Measurements from ENCODE around the gene KLHL17.
A peak's percentile ranks its signal among the peaks of the same experiment; 100 is the strongest.

Gene KLHL17

GRCh38 chr1:960363-961131, at the start of gene KLHL17:
Gene KLHL17 (plus strand): TSS chr1:960584. CDS start chr1:960694, 110 bp downstream.
- H3K4me1 Mint-ChIP-seq (ENCODE audit: low read depth), result peaks cover 28% of the 10 kb centered on the region

GRCh38 chr1:910881-911721, 49.3 kb upstream of the KLHL17 start:
- Mint-ChIP-seq H3K36me3 (ENCODE audit: low read depth) (no peaks in the 10 kb centered on the region), H3K27me3 (peaks cover 69% of the 10 kb centered on the region), H3K4me1 (ENCODE audit: low read depth) (no peaks in the 10 kb centered on the region), H3K27ac (no peak overlapping the region), H3K9me3 (no peaks in the 10 kb centered on the region), H3K4me3 (no peak overlapping the region)
- DNase-seq, result peak; percentile 41

More at GRCh38 chr1:960363-961131, at the start of gene KLHL17:
- peaks cover 56% of the 10 kb centered on the region for H3K36me3 Mint-ChIP-seq (ENCODE audit: low read depth)
- DNase-seq, result peak; percentile 89
- H3K4me3 Mint-ChIP-seq, result peak within 1 kb of the TSS; percentile 95
- no peaks in the 10 kb centered on the region for H3K9me3 Mint-ChIP-seq
- H3K27me3 Mint-ChIP-seq, result no peaks in the 10 kb centered on the region
- peak within 1 kb of the TSS; percentile 47 for H3K27ac Mint-ChIP-seq

DNA sequence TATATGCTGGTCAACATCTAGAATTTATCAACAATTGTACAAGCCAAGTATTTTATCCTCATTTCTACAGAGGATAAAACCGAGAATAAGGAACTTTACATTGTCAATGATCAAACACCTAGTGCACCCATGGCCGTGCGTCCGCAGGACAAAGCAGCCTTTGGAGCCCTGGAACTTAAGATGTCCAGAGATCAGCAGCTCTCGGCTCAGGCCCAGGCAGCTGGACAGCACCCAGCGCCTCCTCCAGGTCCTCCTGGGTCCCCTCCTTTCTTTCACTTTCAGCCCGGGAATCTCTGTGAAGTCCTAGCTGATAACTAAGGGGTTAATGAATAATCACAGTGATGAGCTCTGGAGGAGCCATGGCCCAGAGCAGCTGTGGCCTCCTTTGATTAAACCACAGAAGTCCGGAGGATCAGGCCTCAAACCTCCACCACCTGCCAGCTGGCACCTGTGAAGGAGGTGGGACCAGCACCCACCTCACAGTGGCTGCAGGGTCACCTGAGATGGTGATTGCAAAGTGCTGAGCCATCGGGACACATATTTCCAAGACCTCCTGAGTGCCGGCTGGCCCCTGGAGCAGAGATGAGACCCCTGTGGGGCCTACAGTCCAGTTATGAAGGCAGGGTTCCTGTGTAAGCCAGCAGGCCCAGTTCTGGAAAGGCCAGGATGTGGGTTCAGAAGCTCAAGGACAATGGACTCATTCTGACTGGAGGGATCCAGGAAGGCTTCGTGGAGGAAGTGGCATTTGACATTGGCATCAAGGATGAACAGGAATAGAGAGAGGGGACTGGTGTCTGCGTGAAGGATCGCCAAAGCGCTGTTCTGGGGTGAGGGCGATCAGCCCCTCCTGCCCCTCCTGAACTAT, 48.3 kb upstream of the KLHL17 start:
- H3K4me1 Mint-ChIP-seq (ENCODE audit: low read depth), result no peaks in the 10 kb centered on the region
- no peak overlapping the region for H3K27ac Mint-ChIP-seq
- DNase-seq, result peak; percentile 28
- no peaks in the 10 kb centered on the region for H3K9me3 Mint-ChIP-seq
- H3K36me3 Mint-ChIP-seq (ENCODE audit: low read depth), result no peaks in the 10 kb centered on the region
- H3K27me3 Mint-ChIP-seq, result peaks cover 58% of the 10 kb centered on the region
- H3K4me3 Mint-ChIP-seq, result no peak overlapping the region

GRCh38 chr1:912740-913301, 47.6 kb upstream of the KLHL17 start:
- H3K4me1 Mint-ChIP-seq (ENCODE audit: low read depth), result no peaks in the 10 kb centered on the region
- DNase-seq, result peak; percentile 31
- no peak overlapping the region for H3K27ac Mint-ChIP-seq
- no peak overlapping the region for H3K4me3 Mint-ChIP-seq
- H3K9me3 Mint-ChIP-seq, result no peaks in the 10 kb centered on the region
- peaks cover 58% of the 10 kb centered on the region for H3K27me3 Mint-ChIP-seq
- no peaks in the 10 kb centered on the region for H3K36me3 Mint-ChIP-seq (ENCODE audit: low read depth)

- peaks cover 59% of the 10 kb centered on the region for H3K27me3 Mint-ChIP-seq
- no peak overlapping the region for H3K27ac Mint-ChIP-seq
- H3K36me3 Mint-ChIP-seq (ENCODE audit: low read depth), result no peaks in the 10 kb centered on the region
- H3K9me3 Mint-ChIP-seq, result no peaks in the 10 kb centered on the region
- H3K4me1 Mint-ChIP-seq (ENCODE audit: low read depth), result no peaks in the 10 kb centered on the region
- H3K4me3 Mint-ChIP-seq, result no peak overlapping the region
- DNase-seq, result peak; percentile 29
These were observed 46.8 kb upstream of the KLHL17 start for GRCh38 chr1:913491-914130.

- Mint-ChIP-seq H3K36me3 (ENCODE audit: low read depth) (no peaks in the 10 kb centered on the region), H3K27ac (no peak overlapping the region), H3K4me3 (no peak overlapping the region), H3K4me1 (ENCODE audit: low read depth) (no peaks in the 10 kb centered on the region), H3K27me3 (peaks cover 66% of the 10 kb centered on the region), H3K9me3 (no peaks in the 10 kb centered on the region)
- DNase-seq, result peak; percentile 20
These were observed 46.1 kb upstream of the KLHL17 start for GRCh38 chr1:914131-914890.

GRCh38 chr1:914891-915280, 45.5 kb upstream of the KLHL17 start:
- Mint-ChIP-seq H3K27me3 (peaks cover 70% of the 10 kb centered on the region), H3K4me1 (ENCODE audit: low read depth) (no peaks in the 10 kb centered on the region), H3K4me3 (no peak overlapping the region), H3K27ac (no peak overlapping the region), H3K9me3 (no peaks in the 10 kb centered on the region), H3K36me3 (ENCODE audit: low read depth) (no peaks in the 10 kb centered on the region)
- no peak for DNase-seq

DNA sequence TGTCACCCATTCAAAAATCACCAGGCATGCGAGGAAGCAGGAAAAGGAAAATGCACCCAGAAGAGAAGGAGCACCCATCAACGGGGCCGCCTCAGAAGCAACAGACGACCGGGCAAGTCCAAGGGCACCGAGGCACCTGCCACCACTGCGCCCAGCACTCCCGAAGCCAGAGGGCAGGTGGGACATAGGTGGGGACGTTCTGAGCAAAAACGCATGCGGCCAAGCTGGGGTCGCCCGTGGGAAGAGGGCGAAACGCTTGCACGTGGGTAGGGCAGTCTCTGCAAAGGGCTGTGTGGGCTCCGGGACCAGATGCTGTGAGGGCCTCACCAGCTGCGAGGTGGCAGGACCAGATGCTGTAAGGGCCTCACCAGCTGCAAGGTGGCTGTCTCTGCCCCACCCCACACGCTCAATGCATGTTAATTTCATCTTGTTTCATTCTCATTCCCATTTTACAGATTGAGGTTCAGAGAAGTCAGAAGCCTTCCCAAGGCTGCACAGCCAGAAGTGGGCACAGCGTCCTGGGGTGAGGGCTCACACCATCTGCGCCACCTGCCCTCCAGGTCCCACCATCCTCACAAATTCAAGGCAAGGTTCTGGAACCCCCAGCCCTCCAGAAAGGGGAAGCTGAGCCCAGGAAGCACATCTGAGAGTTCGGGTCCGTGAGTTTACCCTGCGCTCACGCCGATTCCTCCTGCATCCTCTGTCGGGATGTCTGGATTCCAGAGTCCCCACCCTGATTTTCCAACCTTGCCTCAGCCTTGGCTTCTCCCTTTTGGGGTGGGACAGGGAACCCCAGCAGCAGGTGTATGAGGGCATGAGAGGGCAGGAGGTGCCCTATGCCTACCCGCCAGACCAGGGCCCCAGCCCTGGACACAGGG, 44.9 kb upstream of the KLHL17 start:
- no peak overlapping the region for H3K27ac Mint-ChIP-seq
- peaks cover 2% of the 10 kb centered on the region for H3K4me1 Mint-ChIP-seq (ENCODE audit: low read depth)
- no peaks in the 10 kb centered on the region for H3K36me3 Mint-ChIP-seq (ENCODE audit: low read depth)
- no peak overlapping the region for H3K4me3 Mint-ChIP-seq
- no peak for DNase-seq
- peaks cover 74% of the 10 kb centered on the region for H3K27me3 Mint-ChIP-seq
- no peaks in the 10 kb centered on the region for H3K9me3 Mint-ChIP-seq

DNA sequence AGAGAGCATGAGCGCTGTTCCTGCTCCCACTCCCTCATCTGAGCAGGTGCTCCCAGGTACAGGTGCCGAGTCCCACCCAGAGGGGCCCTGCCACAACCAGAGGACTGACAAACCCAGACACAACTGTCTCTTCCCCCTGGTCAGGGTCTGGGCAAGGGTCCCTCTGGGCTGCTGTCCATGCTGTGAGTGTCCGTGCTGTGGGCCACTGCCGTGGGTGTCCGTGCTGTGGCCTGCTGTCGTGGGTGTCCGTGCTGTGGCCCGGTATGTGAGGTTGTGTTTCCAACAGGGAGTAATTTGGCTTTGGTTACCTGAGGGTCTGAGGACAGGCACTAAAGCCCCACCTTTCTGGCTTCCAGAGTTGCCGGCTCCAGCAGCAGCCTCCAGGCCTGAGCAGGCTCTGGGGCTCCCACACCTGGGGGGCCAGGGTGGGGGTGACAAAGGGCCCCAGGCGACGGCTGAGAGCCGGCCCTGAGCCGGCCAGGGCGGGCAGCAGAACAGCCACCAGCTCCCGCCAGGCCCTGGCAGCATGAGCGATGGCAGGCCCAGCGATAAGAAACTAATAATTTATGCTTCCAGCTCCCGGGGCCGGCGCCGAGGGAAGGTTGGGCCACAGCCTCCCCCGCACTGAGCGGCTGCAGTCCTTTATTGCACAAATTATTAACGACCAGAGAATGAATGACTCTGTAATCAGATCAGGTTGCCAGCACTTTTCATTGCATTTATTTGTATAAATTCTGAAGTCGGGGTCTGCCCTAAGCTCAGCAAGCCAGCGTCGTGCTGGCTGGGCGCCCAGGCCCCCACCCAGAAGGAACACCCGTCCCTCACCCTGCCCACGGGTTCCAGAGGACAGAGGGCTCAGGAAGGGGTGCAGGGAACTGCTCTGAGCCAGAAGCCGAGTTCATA, 44.0 kb upstream of the KLHL17 start:
- Mint-ChIP-seq H3K4me3 (no peak overlapping the region), H3K36me3 (ENCODE audit: low read depth) (no peaks in the 10 kb centered on the region), H3K27me3 (peaks cover 72% of the 10 kb centered on the region), H3K27ac (no peak overlapping the region), H3K4me1 (ENCODE audit: low read depth) (peaks cover 8% of the 10 kb centered on the region), H3K9me3 (no peaks in the 10 kb centered on the region)
- no peak for DNase-seq

- Mint-ChIP-seq H3K36me3 (ENCODE audit: low read depth) (no peaks in the 10 kb centered on the region), H3K27me3 (peaks cover 71% of the 10 kb centered on the region), H3K4me1 (ENCODE audit: low read depth) (peaks cover 11% of the 10 kb centered on the region), H3K4me3 (no peak overlapping the region), H3K9me3 (no peaks in the 10 kb centered on the region), H3K27ac (no peak overlapping the region)
- DNase-seq, result no peak
These were observed 43.3 kb upstream of the KLHL17 start for GRCh38 chr1:917076-917459.

DNA sequence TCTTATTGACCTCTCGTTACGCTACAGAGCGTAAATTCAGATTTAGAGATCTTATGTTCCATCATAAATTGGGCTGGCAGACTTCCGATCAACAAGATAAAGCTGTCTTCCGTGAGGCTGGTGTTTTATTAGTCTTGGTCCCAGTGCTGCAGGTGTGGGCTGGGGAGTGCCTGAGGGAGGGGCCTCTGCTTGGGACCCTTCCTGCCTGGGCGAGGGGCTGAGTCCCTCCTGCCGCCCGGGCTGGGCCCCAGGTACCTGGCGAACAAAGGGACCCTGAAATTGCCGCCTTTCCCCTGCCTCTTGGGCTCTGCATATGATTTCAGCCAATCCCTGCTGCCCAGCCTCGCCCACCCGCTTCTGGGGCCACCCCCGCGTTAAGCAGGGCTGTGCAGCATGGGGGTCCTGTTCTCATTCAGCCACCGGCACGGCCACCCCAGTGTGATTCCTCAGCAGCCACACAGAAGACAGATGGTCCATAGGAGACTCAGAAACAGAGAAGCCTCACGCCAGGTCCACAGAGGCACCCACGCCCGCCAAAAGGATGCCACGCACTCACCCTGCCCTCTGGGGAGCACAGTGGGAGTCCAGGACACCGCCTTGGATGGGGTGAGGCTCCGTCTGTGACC, 42.8 kb upstream of the KLHL17 start:
- no peak overlapping the region for H3K27ac Mint-ChIP-seq
- no peak for DNase-seq
- H3K4me1 Mint-ChIP-seq (ENCODE audit: low read depth), result peaks cover 11% of the 10 kb centered on the region
- H3K36me3 Mint-ChIP-seq (ENCODE audit: low read depth), result no peaks in the 10 kb centered on the region
- no peak overlapping the region for H3K4me3 Mint-ChIP-seq
- H3K9me3 Mint-ChIP-seq, result no peaks in the 10 kb centered on the region
- H3K27me3 Mint-ChIP-seq, result peaks cover 71% of the 10 kb centered on the region

All from activated T-cell treated with anti-CD3 and anti-CD28 coated beads, Interleukin-2, amount 50 U/mL, for 24 hours (primary cell).